ENCODE measurements around the gene NYAP1.

The NYAP1 gene

DNA sequence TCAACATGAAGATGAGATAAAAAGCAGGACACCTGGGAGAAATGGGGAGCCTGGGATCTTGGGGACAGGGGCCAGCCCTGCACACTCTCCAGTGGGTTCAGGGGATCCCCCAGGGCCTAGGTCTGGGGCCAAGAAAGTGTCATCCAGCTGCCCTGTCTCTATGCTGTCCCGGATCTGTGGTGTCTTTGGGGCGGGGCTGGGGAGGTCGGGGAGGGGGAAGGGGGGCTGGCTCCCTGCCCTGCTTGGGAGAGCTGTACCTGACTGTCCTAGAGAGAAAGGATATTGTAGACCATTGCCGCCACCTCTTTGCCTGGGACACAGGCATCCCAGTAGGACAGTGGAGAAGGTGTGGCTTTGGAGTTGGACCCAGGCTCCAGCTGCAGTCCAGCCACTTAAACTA, 12.7 kb upstream of the NYAP1 start:
- DNase-seq (ENCODE audit: low spot score), result no peak
- ChIA-PET POLR2A (ENCODE audit: low non-redundant PET) (no interaction called here), CTCF (interaction anchor here (0.6 to 3.0 kb wide), 3 partner anchors 61 to 94 kb away, joined by 3 to 32 read pairs (median 3); no protein-coding TSS in a partner anchor)
- TF ChIP-seq, protein P1, sequence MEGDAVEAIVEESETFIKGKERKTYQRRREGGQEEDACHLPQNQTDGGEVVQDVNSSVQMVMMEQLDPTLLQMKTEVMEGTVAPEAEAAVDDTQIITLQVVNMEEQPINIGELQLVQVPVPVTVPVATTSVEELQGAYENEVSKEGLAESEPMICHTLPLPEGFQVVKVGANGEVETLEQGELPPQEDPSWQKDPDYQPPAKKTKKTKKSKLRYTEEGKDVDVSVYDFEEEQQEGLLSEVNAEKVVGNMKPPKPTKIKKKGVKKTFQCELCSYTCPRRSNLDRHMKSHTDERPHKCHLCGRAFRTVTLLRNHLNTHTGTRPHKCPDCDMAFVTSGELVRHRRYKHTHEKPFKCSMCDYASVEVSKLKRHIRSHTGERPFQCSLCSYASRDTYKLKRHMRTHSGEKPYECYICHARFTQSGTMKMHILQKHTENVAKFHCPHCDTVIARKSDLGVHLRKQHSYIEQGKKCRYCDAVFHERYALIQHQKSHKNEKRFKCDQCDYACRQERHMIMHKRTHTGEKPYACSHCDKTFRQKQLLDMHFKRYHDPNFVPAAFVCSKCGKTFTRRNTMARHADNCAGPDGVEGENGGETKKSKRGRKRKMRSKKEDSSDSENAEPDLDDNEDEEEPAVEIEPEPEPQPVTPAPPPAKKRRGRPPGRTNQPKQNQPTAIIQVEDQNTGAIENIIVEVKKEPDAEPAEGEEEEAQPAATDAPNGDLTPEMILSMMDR (conservative IDR thresholded peaks at IDR 0.05; ENCODE audit: low read depth), result no peak
- peak overlapping the region; percentile 89 for H3K27ac ChIP-seq

DNA sequence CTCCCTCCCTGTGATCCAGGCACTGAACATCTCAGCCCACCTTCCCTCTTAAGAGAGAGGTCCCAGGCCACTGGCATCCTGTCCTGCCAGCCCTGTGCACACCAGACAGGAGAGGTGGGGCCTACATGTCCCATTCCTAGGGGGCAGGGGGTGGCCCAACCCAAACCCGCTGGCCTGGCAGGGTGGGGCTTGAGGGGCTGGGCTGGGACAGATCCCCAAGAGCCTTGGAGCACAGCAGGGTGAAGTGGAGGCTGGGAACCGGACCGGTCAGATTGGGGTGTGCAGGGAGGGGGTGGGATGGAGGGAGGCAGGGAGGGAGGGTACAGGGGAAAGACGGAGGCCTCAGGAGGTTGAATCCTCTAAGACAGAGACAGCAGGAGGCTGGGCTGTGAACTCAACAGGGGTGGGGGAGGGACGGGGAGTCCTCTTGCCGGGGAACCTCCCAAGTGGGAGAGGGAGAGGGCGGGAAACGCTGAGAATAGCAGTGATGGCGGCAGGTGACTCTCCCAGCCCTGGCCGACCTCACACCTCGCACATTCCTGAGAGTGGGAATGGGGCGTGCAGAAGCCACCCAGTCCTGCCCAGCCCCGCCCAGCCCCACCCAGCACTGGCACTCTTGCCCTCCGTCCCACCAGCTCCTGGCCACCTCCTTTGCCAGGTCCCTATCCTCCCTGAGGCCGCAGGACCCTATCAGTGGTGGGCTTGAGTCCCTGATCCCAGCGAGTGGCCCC, 11.4 kb upstream of the NYAP1 start:
- ChIA-PET POLR2A (ENCODE audit: low non-redundant PET) (interaction anchor here (0.5 kb wide), 1 partner anchor 13 kb away, joined by 5 read pairs; no protein-coding TSS in a partner anchor), CTCF (interaction anchor here (1.5 to 3.2 kb wide), 2 partner anchors 11 to 87 kb away, joined by 6 to 19 read pairs; partner anchors contain the start of gene NYAP1)
- TF ChIP-seq, protein P1 (conservative IDR thresholded peaks at IDR 0.05; ENCODE audit: low read depth), result no peak
- H3K27ac ChIP-seq, result peak overlapping the region; percentile 89
- no peak for DNase-seq (ENCODE audit: low spot score)

DNA sequence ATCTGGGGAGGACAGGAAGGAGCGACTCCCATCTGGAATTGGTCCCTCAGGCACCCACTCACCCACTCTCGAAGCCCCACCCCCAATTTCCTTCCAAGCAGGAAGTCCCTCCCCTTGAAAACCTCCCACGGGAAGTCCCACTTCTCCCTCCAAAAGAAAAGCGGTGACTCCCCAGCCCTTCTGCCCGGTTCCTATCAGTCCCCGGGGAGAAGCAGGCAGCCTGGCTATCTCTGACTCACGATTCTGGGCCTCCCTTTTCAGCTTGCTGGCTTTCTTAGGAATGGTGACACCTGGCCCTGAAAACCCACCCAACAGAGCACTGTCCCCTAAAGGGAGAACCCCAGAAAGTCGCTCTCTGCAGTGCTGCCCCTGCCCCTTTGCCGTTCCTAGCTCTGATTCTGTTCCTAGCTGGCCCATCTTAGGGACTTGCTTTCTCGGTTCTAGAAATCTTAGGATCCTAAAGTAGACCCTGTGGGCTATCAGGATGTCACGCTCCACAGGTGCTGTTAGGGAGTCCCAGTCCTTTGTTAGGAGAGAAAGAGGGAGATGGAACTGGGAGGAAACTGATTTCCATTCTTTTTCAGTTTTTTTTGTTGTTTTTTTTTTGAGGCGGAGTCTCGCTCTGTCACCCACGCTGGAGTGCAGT, 10.8 kb upstream of the NYAP1 start:
- no peak for DNase-seq (ENCODE audit: low spot score)
- peak overlapping the region; percentile 89 for H3K27ac ChIP-seq
- POLR2A ChIA-PET (ENCODE audit: low non-redundant PET), result interaction anchor here (0.5 kb wide), 1 partner anchor 14 kb away, joined by 5 read pairs; no protein-coding TSS in a partner anchor
- CTCF ChIA-PET, result interaction anchor here (1.5 to 3.2 kb wide), 2 partner anchors 10 to 87 kb away, joined by 6 to 19 read pairs; partner anchors contain the start of gene NYAP1
- TF ChIP-seq, protein P1 (conservative IDR thresholded peaks at IDR 0.05; ENCODE audit: low read depth), result no peak

DNA sequence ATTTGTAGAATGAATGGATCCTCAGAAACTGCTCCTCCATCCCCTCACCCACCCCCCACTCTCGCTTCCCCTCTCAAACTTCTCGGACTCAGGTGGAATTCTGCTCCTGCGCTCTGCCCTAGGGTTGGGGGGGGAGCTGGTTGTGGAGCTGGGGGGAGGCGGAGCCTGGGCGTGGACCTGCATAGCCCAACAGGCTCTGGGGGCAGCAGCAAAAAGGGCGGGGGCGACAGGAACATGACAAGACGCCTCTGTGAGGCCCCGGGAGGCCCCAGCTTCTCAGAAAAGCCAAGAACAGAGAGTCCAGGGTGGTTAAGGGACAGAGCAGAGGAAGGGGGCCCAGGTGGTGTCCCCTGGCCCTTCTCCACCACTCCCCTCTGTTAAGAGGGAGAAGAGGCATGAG, 8.2 kb upstream of the NYAP1 start:
- H3K27ac ChIP-seq, result peak overlapping the region; percentile 89

DNA sequence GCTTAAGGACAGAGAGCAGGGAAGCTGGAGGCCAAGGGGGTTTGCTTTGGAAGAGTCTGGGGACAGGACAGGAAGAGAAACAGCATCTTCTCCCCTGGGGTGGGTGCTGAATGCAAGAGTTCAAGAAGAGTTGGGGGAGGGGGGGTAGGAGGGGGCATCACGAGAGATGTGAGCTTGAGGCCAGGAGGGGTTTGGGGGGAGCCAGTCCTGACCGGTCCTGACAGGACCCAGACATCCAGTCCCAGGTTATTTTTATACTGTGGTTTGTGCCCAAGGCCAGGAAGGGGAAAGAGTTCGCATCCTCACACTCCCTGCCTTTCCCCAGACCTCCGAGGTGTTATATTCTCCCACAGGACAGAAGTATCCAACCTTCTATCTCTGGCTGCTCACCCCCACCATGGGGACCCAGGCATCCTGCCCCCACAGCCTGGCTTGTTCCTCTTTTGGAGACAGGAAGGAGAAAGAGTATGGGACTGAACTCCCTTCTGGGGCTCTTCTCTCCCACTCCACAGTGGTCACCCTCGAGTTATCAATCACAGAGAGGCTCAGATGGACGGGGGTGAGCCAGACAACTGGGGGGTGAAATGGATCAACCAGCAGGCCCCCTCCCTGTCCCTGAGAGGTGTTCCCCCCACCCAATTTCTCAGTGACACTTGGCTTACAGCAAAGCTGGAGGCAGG, 7.5 kb upstream of the NYAP1 start:
- ChIA-PET POLR2A (ENCODE audit: low non-redundant PET) (no interaction called here), CTCF (interaction anchor here (0.7 to 1.0 kb wide), 2 partner anchors 26 to 58 kb away, joined by 3 to 4 read pairs; no protein-coding TSS in a partner anchor)
- no peak for DNase-seq (ENCODE audit: low spot score)
- peak overlapping the region; percentile 89 for H3K27ac ChIP-seq
- TF ChIP-seq, protein P1 (conservative IDR thresholded peaks at IDR 0.05; ENCODE audit: low read depth), result no peak

More for the DNA sequence above, 8.2 kb upstream of the NYAP1 start:
- TF ChIP-seq, protein P1 (conservative IDR thresholded peaks at IDR 0.05; ENCODE audit: low read depth), result no peak
- no peak for DNase-seq (ENCODE audit: low spot score)
- ChIA-PET CTCF (interaction anchor here (0.7 to 0.8 kb wide), 2 partner anchors 15 to 22 kb away, joined by 3 to 4 read pairs; no protein-coding TSS in a partner anchor), POLR2A (ENCODE audit: low non-redundant PET) (no interaction called here)
